Stimulated activated naive CD4-positive, alpha-beta T cell treated with Interleukin-2 at 50 U/mL for 16 hours (primary cell): ENCODE measurements around the gene DNAH12.

Experiments used
- DNase-seq: peaks from one replicate; lab custom pipeline; 2025; lab: John Stamatoyannopoulos, UW

DNAH12 gene, protein sequence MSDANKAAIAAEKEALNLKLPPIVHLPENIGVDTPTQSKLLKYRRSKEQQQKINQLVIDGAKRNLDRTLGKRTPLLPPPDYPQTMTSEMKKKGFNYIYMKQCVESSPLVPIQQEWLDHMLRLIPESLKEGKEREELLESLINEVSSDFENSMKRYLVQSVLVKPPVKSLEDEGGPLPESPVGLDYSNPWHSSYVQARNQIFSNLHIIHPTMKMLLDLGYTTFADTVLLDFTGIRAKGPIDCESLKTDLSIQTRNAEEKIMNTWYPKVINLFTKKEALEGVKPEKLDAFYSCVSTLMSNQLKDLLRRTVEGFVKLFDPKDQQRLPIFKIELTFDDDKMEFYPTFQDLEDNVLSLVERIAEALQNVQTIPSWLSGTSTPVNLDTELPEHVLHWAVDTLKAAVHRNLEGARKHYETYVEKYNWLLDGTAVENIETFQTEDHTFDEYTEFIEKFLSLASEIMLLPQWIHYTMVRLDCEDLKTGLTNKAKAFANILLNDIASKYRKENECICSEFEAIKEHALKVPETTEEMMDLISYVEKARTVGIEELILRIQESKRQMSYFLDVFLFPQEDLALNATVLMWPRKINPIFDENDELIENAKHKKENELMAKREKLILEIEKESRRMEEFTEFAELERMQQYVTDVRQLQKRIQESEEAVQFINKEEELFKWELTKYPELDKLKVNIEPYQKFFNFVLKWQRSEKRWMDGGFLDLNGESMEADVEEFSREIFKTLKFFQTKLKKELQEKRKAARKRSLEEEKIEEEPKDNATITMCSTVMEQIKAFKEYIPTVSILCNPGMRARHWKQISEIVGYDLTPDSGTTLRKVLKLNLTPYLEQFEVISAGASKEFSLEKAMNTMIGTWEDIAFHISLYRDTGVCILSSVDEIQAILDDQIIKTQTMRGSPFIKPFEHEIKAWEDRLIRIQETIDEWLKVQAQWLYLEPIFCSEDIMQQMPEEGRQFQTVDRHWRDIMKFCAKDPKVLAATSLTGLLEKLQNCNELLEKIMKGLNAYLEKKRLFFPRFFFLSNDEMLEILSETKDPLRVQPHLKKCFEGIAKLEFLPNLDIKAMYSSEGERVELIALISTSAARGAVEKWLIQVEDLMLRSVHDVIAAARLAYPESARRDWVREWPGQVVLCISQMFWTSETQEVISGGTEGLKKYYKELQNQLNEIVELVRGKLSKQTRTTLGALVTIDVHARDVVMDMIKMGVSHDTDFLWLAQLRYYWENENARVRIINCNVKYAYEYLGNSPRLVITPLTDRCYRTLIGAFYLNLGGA (N-terminal part only)

DNA sequence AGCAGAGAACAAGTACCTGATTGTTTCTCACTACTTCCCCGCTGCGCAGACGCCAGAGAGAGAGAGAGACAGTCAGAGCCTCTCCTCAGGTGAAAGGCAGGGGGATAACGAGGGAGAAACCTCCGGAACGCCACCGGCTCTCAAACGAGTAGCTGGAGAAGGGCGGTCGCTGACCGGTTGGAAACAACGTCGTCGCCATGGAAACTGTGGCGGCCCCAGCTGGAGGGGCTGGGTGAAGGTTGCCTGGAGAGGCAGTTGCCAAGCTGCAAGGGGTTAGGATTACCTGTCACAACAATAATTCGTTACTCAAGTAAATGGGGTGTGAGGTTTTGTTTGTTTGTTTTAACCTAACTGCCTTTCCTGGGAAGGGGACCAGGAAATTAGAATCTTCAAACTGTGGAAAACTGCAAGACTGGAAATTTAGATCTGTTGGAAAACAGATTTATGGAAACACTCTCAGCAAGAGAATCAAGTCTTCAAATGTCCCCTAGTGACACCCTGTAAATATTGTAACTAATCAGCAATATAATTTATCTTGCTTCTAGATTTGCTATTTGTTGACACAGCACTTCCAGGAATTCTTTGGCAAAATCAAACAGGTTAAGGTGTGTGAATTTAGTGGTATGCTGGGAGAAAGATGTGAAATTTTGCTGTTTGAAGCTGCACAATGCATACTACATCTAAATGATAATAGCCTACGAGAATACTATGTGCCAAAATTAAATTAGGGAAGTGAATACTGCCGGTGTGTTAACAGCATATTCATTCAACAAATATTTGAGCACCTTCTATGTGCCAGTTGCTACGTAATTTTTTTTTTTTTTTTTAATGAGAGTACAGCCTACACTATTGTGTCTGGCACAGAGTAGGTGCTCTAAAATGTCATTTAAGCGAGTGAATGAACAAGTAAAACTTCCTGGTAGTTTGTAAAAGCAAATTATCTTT is at the start of gene DNAH12:
Gene DNAH12 (minus strand): TSS at position 164 of the 945 bp plus-strand sequence. CDS start 1,474 bp downstream, outside the sequence.
- no peak for DNase-seq

DNA sequence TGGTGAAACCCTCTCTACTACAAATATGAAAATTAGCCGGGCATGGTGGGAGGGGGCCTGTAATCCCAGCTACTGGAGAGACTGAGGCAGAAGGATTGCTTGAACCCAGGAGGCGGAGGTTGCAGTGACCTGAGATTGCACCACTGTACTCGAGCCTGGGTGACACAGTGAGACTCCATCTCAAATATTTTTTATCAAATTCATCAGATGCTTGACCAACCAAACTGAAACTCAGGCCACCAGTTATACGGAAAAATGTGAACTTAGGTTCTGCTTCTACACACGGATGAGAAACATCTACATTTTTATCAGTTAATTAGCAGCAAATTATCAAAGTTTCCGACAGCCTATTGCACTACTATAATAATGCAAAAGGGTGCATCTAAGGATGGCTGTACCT is 48.2 kb upstream of the DNAH12 start:
- no peak for DNase-seq

DNA sequence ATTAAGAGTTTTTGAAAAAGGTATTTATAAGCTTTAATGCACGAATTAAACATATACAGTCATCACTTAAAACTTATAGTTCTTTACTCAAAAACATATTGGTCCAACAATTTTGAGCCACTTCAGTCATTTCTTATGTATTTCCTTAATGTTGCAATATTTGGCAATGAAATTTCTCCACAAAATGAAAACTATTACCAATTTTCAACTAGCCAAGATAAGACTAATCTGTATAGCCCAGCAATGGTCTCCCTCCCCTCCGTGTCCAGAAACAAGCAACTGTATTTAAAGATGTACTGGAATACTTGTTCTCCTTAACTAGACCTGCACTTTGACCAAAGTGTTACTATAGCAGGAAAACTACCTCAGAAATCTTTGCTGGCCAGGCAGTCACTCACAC is 43.8 kb upstream of the DNAH12 start:
- DNase-seq = no peak

DNA sequence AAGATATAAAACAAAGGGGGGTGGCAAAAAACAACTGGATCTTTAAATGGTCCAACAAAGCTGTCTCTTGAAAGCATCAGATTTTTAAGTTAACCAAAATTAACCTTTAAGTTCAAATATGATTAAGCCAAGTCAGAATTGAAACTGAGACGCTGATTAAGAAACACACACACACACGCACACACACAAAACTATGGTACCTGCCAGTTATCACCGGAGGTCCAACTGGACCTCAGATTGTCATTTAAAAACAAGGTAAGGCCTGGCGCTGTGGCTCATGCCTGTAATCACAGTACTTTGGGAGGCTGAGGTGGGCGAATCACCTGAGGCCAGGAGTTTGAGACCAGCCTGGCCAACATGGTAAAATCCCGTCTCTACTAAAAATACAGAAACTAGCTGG is 42.6 kb upstream of the DNAH12 start:
- DNase-seq = no peak

DNA sequence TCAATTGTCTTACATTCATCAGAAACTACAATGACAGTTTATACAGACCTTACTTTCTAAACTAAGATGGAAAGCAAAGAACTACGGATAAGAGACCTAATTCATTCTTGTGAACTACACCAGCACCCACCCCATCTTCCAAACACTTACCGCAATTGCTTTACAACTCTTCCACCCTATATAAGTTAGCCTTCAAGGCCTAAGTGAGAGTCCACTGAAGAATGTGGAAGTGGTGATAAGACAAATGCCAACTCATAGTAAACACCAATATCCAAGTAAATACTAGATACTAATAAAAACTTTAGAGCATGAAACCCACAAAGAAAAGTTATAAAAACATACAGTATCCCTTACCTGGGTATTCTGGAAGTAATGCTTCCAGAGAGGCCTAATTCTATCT is 39.4 kb upstream of the DNAH12 start:
- DNase-seq = no peak

DNA sequence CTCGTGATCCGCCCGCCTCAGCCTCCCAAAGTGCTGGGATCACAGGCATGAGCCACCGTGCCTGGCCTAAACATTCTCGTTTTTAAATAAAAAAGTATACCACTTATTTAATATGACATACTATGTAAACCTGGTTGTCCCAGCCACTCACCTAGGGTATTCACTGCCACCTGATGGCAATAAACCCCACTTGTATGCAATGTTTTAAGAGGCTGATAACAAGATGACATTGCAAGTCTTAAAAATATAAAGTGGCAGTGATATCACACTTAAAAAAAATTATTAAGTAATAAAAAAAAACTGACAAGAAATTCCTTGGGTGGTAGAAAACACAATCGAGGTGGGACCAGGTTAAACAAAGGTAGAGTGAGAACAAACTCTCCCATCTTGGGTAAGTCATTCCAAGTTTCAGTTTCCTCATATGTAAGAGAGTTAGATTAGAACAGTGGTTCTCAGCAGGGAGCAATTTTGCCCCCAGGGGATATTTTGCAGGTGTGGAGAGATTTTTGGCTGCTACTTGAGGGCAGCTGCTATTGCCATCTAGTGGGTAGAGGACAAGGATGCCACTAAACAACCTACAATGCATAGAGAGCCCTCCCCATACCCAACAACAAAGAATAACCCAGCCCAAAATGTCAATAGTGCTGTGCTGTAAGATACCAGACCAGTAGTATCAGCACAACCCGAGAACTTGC is 38.5 kb upstream of the DNAH12 start:
- no peak for DNase-seq

DNA sequence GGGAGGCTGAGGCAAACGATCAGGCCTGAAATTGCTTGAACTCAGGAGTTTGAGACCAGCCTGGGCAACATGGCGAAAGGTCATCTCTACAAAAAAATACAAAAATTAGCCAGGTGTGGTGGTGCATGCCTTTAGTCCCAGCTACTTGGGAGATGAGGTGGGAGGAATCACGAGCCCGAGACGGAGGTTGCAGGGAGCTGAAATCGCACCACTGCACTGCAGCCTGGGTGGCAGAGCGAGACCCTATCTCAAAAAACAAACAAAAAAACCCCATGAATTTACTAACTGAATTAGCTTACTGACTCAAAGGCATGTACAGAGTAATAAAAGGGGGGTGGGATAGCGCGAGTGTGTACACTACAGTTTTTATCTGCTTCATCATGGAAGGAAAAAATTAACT is 33.7 kb upstream of the DNAH12 start:
- DNase-seq = no peak

DNA sequence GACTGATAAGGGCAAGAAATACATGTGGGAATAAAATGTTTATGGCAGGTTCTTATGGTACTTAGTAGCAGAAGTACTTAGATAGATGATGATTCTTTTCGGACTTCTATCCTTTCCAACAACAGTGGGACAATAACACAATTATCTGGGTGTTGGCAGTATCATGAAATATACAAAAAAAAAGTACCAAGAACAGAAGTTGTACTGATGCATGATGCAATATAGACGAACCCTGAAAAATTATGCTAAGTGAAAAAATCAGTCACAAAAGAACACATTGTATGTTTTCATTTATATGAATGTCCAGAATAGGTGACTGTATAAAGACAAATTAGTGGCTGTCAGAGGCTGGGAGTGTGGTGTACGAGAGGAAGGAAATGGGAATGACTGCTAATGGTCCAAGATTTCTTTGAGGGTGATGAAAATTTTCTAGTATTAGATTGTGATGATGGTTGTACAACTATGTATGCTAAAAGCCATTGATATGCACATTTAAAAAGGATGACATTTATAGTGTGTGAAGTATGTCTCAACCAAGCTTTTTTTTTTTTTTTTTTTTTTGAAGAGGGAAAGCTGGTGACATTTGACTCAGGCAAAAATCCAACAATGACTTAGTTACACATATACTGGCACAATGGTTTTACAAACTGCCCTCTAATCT is 32.0 kb upstream of the DNAH12 start:
- no peak for DNase-seq

DNA sequence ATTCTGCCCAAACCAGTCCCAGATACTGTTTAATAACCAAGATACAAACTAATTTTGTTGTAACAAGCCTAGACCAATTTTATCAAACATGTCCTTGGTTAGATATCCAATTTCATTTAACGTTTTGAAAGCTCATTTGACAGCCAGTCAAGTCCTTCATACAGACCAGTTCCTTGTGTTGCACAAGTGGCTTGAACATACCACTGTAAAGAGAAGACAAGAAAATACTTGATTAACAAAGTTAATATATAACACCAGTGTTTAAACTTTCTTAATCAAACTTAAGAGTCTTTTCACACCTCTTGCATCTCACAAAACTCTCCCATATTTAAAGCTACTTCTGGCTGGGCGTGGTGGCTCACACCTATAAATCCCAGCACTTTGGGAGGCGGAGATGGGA is 28.0 kb upstream of the DNAH12 start:
- no peak for DNase-seq

DNA sequence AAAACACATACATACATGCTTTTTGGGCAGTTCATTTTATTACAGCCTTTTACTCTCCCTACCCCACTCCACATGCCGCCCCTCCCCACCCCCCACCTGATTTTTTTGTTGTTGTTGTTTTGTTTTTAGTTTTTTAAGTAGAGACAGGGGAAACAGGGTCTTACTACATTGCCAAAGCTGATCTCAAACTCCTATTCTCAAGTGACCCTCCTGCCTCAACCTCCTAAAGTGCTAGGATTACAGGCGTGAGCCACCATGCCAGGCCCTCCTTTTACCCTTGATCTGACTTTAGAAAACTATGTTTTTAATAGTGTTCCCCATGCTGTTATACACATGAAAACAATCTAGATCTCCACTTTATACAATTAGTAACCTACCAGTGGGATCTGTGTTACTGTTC is 26.7 kb upstream of the DNAH12 start:
- DNase-seq = no peak

DNA sequence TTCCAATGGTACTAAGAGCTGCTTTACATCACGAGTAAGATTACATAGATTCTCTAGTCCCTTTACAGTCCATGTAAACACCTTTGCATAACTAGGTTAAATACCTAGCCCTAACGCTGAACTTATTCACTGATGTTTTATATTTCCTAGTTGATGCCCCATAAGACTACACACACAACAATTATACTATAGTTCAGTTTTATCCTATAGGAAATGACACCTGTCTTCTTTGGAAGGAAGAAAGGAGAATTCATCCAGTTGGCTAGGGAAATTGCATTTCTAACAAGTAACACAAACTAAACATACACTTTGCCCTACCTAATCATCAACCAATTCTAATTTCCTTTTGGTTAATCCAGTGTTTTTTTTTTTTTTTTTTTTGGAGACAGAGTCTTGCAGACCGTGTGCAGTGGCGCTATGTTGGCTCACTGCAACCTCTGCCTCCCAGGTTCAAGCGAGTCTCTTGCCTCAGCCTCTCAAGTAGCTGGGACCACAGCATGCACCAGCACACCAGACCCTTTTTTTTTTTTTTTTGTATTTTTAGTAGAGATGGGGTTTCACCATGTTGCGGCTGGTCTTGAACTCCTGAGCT is 25.8 kb upstream of the DNAH12 start:
- no peak for DNase-seq

DNA sequence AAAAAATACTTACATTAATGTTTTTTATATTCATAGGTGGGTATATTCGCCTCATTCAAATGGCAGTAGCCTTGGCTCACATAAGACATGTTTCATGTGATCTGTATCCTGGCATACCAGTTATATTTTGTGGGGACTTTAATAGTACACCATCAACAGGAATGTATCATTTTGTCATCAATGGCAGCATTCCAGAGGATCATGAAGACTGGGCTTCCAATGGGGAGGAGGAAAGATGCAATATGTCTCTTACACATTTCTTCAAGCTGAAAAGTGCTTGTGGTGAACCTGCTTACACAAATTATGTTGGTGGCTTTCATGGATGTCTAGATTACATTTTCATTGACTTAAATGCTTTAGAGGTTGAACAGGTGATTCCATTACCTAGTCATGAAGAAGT is 15.4 kb upstream of the DNAH12 start:
- DNase-seq = no peak

DNA sequence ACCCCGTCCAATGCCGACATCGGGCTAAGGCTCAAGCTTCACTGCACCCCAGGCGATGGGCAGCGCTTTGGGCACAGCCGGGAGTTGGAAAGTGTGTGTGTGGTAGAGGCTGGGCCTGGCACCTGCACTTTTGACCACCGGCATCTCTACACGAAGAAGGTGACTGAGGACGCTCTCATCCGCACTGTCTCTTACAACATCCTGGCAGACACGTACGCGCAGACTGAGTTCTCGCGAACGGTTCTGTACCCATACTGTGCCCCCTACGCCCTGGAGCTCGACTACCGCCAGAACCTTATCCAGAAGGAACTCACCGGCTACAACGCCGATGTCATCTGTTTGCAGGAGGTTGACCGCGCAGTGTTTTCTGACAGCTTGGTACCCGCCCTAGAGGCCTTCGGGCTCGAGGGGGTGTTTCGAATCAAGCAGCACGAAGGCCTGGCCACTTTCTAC is 13.0 kb upstream of the DNAH12 start:
- DNase-seq = peak; percentile 21

DNA sequence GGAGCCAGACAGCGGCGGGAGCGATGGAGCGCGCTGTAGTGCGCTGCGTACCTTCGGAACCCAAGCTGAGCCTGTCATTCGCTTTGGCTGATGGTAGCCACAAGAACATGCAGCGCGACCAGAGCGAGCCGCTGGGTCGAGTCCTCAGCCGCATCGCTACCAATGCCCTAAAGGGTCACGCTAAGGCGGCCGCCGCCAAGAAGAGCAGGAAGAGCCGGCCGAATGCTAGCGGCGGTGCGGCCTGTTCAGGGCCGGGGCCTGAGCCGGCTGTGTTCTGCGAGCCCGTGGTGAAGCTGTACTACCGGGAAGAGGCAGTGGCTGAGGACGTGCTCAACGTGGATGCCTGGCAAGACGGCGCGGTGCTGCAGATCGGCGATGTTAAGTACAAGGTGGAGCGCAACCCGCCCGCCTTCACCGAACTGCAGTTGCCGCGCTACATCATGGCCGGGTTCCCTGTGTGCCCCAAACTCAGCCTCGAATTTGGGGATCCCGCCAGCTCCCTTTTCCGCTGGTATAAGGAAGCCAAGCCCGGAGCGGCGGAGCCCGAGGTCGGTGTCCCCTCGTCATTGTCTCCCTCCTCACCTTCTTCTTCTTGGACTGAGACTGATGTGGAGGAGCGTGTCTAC is 12.4 kb upstream of the DNAH12 start:
- DNase-seq = peak; percentile 23

DNA sequence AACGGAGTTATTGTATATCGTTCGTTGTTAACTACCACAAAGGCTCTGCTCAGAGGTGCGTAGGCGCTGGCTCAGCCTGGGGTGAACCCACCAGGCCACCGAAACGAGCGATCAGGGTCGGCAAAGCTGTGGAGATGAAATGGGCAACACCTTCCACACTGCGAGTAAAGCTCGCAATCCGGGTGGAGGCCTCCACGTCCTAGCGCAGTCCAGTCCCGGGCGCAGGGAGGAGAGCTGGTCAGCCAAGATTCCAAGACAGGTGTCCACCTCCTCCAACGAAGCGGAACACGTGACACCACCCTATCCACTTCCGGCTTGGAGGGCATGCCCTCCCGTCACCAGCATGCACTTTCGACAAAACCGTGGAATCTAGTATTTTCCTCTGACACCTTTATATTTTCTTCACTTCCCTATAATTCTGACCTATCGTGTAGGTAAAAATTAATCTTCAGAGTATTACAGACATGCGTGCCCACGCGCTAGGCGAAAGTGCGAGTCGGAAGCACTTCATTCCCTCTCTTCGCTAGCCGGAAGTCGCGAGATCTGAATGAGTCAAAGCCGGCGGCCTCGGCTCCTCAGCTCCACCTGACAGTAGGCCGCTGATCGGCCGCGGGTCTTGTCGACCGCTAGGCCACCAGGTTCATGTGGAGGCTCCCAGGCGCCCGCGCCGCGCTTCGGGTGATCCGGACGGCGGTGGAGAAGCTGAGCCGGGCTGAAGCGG is 11.8 kb upstream of the DNAH12 start, which contains the start of gene PDE12:
Gene PDE12 (plus strand): TSS at position 537 of the 721 bp plus-strand sequence. CDS start 106 bp downstream, at position 643.
- peak; percentile 83 for DNase-seq

DNA sequence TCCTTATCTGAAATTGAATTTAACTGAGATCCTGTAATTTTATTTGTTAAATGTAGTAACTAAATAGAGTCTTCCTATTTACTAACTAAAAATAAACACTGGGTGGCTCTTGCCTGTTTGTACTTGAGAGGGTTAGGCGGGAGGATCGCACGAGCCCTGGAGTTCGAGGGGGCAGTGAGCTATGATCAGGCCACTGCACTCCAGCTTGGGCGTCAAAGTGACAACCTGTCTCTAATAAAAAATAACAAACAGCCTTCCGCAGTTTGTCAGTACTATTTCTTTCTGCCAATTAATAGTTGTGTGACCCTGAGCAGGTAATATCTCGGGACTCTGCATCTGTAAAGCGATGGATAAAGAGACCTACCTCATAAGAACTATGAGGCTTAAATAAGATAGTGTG is 11.2 kb upstream of the DNAH12 start:
- DNase-seq = no peak

DNA sequence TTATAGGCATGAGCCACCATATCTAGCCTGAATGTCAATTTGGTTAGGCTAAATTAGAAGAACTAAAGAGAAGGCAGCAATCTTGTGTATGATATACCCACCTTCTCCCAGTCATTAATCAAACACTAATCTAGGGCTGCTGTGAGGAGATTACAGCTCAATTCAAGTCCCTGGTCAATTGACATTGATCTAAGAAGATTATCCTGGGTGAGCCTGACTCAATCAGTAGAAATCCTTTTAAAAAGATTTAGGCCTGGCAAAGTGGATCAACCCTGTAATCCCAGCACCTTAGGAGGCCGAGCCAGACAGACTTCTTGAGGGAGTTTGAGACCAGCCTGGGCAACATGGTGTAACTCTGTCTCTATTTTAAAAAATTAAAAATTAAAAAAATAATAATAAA is 2.5 kb upstream of the DNAH12 start:
- DNase-seq = no peak

DNA sequence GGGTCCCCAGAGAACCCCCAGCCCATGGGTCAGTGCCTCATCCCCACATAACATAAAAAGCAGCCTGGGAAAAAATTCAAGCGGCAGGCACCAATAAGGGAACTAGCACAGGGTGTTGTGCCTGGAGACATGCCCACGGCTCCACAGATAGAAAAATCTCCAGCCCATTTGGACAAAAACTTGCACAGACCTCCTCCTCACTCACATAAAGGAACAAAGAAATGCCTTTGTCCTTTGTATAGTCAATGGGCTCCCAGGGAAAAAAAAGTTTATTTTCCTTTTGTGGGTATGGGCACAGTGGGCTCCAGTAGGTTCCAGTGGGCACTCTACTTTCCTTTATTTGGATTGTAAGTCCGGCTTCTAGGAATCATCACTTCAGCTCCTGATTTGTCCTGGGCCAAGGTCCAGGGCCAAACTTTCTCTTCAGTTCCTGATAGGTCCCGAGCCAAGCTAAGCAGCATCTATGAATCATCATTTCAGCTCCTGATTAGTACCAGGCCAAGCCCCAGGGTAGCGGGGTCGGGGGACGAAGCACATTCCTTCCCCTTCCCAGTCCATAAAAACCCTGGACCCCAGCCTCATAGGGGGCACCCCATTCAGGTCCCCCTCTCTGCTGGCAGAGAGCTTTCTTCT is 1.6 kb upstream of the DNAH12 start:
- no peak for DNase-seq
